ENCODE results near the gene POLD4.

Gene POLD4

GRCh38 chr11:67396587-67397389 lies 43.4 kb upstream of the POLD4 start:
- H3K4me1 ChIP-seq (ENCODE audit: insufficient read depth, low read length): no peaks in the 10 kb centered on the region
- H3K27me3 ChIP-seq (ENCODE audit: insufficient read depth, low read length): no peaks in the 10 kb centered on the region
- H3K4me3 ChIP-seq (ENCODE audit: low read length): no peak overlapping the region
- H3K36me3 ChIP-seq (ENCODE audit: insufficient read depth, low read length): peaks cover 44% of the 10 kb centered on the region
- no peak overlapping the region; the same call in 1 of the 2 replicates for H3K27ac ChIP-seq (ENCODE audit: low read depth, low read length)
- peak overlapping the region; percentile 24 for H3K9ac ChIP-seq (ENCODE audit: low read depth, low read length)
- H3K9me3 ChIP-seq (ENCODE audit: insufficient read depth, low read depth, low read length): no peaks in the 10 kb centered on the region
- 57% methylated on average over 11 of the region's 13 CpGs for WGBS

GRCh38 chr11:67396259-67396581 lies 42.9 kb upstream of the POLD4 start:
- H3K9me3 ChIP-seq (ENCODE audit: insufficient read depth, low read depth, low read length): no peaks in the 10 kb centered on the region
- peak overlapping the region; percentile 24; the same call in 1 of the 2 replicates for H3K9ac ChIP-seq (ENCODE audit: low read depth, low read length)
- H3K27me3 ChIP-seq (ENCODE audit: insufficient read depth, low read length): no peaks in the 10 kb centered on the region
- H3K27ac ChIP-seq (ENCODE audit: low read depth, low read length): no peak overlapping the region
- no peaks in the 10 kb centered on the region for H3K4me1 ChIP-seq (ENCODE audit: insufficient read depth, low read length)
- peaks cover 44% of the 10 kb centered on the region for H3K36me3 ChIP-seq (ENCODE audit: insufficient read depth, low read length)
- no peak overlapping the region for H3K4me3 ChIP-seq (ENCODE audit: low read length)
- 87% methylated on average over 7 of the region's 7 CpGs for WGBS

GRCh38 chr11:67395555-67396258 lies 42.4 kb upstream of the POLD4 start:
- H3K27ac ChIP-seq (ENCODE audit: low read depth, low read length): no peak overlapping the region
- peaks cover 44% of the 10 kb centered on the region for H3K36me3 ChIP-seq (ENCODE audit: insufficient read depth, low read length)
- no peak overlapping the region for H3K9ac ChIP-seq (ENCODE audit: low read depth, low read length)
- H3K9me3 ChIP-seq (ENCODE audit: insufficient read depth, low read depth, low read length): no peaks in the 10 kb centered on the region
- no peaks in the 10 kb centered on the region for H3K27me3 ChIP-seq (ENCODE audit: insufficient read depth, low read length)
- H3K4me1 ChIP-seq (ENCODE audit: insufficient read depth, low read length): no peaks in the 10 kb centered on the region
- 92% methylated on average over 19 of the region's 19 CpGs for WGBS
- H3K4me3 ChIP-seq (ENCODE audit: low read length): no peak overlapping the region

- Histone ChIP-seq H3K4me3 (ENCODE audit: low read length) (no peak overlapping the region), H3K27ac (ENCODE audit: low read depth, low read length) (no peak overlapping the region), H3K36me3 (ENCODE audit: insufficient read depth, low read length) (peaks cover 29% of the 10 kb centered on the region), H3K4me1 (ENCODE audit: insufficient read depth, low read length) (no peaks in the 10 kb centered on the region), H3K27me3 (ENCODE audit: insufficient read depth, low read length) (no peaks in the 10 kb centered on the region), H3K9me3 (ENCODE audit: insufficient read depth, low read depth, low read length) (no peaks in the 10 kb centered on the region), H3K9ac (ENCODE audit: low read depth, low read length) (no peak overlapping the region)
- 92% methylated on average over 5 of the region's 5 CpGs for WGBS
Observed at GRCh38 chr11:67393990-67394389, 40.6 kb upstream of the POLD4 start.

GRCh38 chr11:67393437-67393836 lies 40.1 kb upstream of the POLD4 start:
- H3K9ac ChIP-seq (ENCODE audit: low read depth, low read length): no peak overlapping the region
- WGBS: 96% methylated on average over 18 of the region's 18 CpGs
- H3K36me3 ChIP-seq (ENCODE audit: insufficient read depth, low read length): peaks cover 24% of the 10 kb centered on the region
- no peak overlapping the region for H3K27ac ChIP-seq (ENCODE audit: low read depth, low read length)
- no peaks in the 10 kb centered on the region for H3K4me1 ChIP-seq (ENCODE audit: insufficient read depth, low read length)
- H3K27me3 ChIP-seq (ENCODE audit: insufficient read depth, low read length): no peaks in the 10 kb centered on the region
- no peak overlapping the region for H3K4me3 ChIP-seq (ENCODE audit: low read length)
- H3K9me3 ChIP-seq (ENCODE audit: insufficient read depth, low read depth, low read length): no peaks in the 10 kb centered on the region

DNA sequence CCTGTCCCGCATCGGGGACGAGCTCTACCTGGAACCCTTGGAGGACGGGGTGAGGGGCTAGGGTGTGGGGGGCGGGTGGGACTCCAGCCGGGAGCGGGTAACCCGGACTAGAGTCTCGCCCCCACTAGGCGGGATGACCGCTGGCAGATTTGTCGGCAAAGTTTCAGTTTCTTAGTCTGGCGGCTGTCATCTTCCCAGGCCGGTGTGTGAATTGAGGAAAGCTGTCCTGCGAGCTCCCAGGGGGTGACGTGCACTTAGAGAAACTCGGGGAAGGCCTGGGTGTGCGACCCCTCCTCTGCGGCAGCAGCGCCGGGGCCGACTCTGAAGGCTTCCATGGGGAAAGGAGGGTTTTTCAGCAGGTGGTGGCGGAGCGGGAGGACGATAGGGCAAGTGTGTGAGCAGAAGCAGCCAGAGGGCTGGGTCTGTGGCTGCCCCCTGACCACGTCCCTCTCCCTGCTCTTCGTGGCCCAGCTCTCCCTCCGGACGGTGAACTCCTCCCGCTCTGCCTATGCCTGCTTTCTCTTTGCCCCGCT lies 38.9 kb upstream of the POLD4 start:
- Histone ChIP-seq H3K4me1 (ENCODE audit: insufficient read depth, low read length) (peaks cover 2% of the 10 kb centered on the region), H3K27me3 (ENCODE audit: insufficient read depth, low read length) (no peaks in the 10 kb centered on the region), H3K27ac (ENCODE audit: low read depth, low read length) (no peak overlapping the region), H3K4me3 (ENCODE audit: low read length) (peak overlapping the region; percentile 69), H3K36me3 (ENCODE audit: insufficient read depth, low read length) (peaks cover 12% of the 10 kb centered on the region), H3K9ac (ENCODE audit: low read depth, low read length) (peak overlapping the region; percentile 85), H3K9me3 (ENCODE audit: insufficient read depth, low read depth, low read length) (no peaks in the 10 kb centered on the region)
- 12% methylated on average over 31 of the region's 31 CpGs for WGBS

DNA sequence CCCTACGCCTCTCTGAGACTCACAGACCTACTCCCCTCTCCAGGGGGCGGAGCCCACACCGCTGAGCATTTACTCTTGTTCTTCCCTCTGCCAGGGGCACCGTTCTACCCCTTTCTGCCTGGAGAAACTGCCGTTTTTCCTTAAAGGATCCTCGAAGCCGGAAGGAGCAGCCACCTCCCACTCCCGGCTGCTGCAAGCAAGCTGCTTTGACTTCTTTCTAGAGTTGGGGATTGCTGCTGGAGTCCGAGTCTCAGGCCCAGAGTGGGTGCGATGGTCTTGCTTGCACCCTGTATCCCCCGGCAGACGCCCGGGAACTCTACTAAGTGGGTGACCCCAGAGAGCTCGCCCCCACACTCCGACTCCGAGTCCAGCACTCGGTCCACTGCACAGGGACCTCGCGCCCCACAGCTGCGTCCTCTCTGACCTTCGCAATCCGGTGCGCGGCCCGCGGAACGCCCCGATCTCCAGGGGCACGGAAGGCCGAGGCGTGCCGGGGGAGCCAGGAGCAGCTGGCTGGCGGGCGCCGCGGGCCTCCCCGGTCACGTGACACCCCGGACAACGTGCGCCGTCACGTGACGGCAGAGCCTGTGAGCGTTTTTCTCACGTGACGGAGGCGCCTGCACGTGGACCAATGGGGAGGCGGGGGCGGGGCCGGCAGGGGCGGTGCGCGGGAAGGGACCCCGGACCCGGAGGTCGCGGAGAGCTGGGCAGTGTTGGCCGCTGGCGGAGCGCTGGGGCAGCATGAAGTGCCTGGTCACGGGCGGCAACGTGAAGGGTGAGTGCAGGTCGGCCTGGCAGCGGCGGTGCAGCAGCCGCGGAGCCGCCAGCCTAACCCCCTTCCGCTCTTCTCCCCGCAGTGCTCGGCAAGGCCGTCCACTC lies 38.2 kb upstream of the POLD4 start, which contains the start of gene RAD9A:
TSS of gene RAD9A (plus strand) at position 683 of the 879 bp plus-strand sequence. CDS start at position 742, 59 bp downstream.
- Histone ChIP-seq H3K27me3 (ENCODE audit: insufficient read depth, low read length) (no peaks in the 10 kb centered on the region), H3K4me3 (ENCODE audit: low read length) (peak within 1 kb of the TSS; percentile 69), H3K4me1 (ENCODE audit: insufficient read depth, low read length) (peaks cover 8% of the 10 kb centered on the region), H3K36me3 (ENCODE audit: insufficient read depth, low read length) (0 out of 2 replicates have a peak, but pooled peaks cover 8% of the 10 kb centered on the region), H3K9ac (ENCODE audit: low read depth, low read length) (peak within 1 kb of the TSS; percentile 85), H3K9me3 (ENCODE audit: insufficient read depth, low read depth, low read length) (no peaks in the 10 kb centered on the region), H3K27ac (ENCODE audit: low read depth, low read length) (peak within 1 kb of the TSS; percentile 75)
- WGBS: under 1% methylated on average over 75 of the region's 75 CpGs

- Histone ChIP-seq H3K36me3 (ENCODE audit: insufficient read depth, low read length) (0 out of 2 replicates have a peak, but pooled peaks cover 7% of the 10 kb centered on the region), H3K9ac (ENCODE audit: low read depth, low read length) (peak overlapping the region; percentile 85; the same call in 1 of the 2 replicates), H3K9me3 (ENCODE audit: insufficient read depth, low read depth, low read length) (no peaks in the 10 kb centered on the region), H3K4me3 (ENCODE audit: low read length) (peak overlapping the region; percentile 69), H3K27me3 (ENCODE audit: insufficient read depth, low read length) (no peaks in the 10 kb centered on the region), H3K4me1 (ENCODE audit: insufficient read depth, low read length) (peaks cover 8% of the 10 kb centered on the region), H3K27ac (ENCODE audit: low read depth, low read length) (no peak overlapping the region; the same call in 1 of the 2 replicates)
- WGBS: 19% methylated on average over 14 of the region's 15 CpGs
Observed at GRCh38 chr11:67390947-67391303, 37.6 kb upstream of the POLD4 start.

- WGBS: 68% methylated on average over 5 of the region's 6 CpGs
- H3K4me1 ChIP-seq (ENCODE audit: insufficient read depth, low read length): peaks cover 8% of the 10 kb centered on the region
- H3K4me3 ChIP-seq (ENCODE audit: low read length): no peak overlapping the region
- H3K9me3 ChIP-seq (ENCODE audit: insufficient read depth, low read depth, low read length): no peaks in the 10 kb centered on the region
- H3K9ac ChIP-seq (ENCODE audit: low read depth, low read length): no peak overlapping the region
- H3K27ac ChIP-seq (ENCODE audit: low read depth, low read length): no peak overlapping the region
- H3K27me3 ChIP-seq (ENCODE audit: insufficient read depth, low read length): 0 out of 2 replicates have a peak, but pooled peaks cover 4% of the 10 kb centered on the region
- no peaks in the 10 kb centered on the region for H3K36me3 ChIP-seq (ENCODE audit: insufficient read depth, low read length)
Observed at GRCh38 chr11:67389477-67389876, 36.1 kb upstream of the POLD4 start.

GRCh38 chr11:67387518-67387917 lies 34.2 kb upstream of the POLD4 start:
- 70% methylated on average over 6 of the region's 6 CpGs for WGBS
- Histone ChIP-seq H3K27ac (ENCODE audit: low read depth, low read length) (no peak overlapping the region), H3K36me3 (ENCODE audit: insufficient read depth, low read length) (no peaks in the 10 kb centered on the region), H3K9me3 (ENCODE audit: insufficient read depth, low read depth, low read length) (no peaks in the 10 kb centered on the region), H3K4me1 (ENCODE audit: insufficient read depth, low read length) (peaks cover 8% of the 10 kb centered on the region), H3K4me3 (ENCODE audit: low read length) (no peak overlapping the region), H3K9ac (ENCODE audit: low read depth, low read length) (no peak overlapping the region), H3K27me3 (ENCODE audit: insufficient read depth, low read length) (0 out of 2 replicates have a peak, but pooled peaks cover 5% of the 10 kb centered on the region)

Data from HUES64 (cell line).